ENCODE measurements around the gene ACCS.
A peak's percentile ranks its signal among the peaks of the same experiment; 100 is the strongest.

ACCS gene

GRCh38 chr11:44037658-44037998 lies 28.4 kb upstream of the ACCS start:
- no peak for DNase-seq (ENCODE audit: low spot score)

- DNase-seq (ENCODE audit: low spot score): no peak
Observed at GRCh38 chr11:44043157-44043556, 22.9 kb upstream of the ACCS start.

DNA sequence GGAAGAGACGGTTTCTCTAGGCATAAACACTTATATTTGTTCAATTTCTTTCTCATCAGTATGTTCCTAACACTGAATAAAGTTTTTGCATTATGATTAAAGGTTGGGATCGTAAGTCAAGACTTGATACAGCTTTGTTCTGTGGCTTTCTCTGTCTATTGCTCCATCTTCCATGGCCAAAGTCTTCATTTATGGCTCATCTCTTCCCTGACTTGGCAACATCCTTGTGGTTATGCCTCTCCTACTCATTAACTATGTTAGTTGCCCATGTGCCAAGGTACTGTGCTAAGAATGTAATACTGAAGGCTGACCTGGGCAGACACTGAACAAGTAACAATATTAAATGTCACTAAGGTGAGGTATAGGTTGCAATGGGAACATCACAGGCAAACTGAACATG lies 19.9 kb upstream of the ACCS start:
- no peak for DNase-seq (ENCODE audit: low spot score)

- no peak for DNase-seq (ENCODE audit: low spot score)
Observed at GRCh38 chr11:44047298-44047697, 18.8 kb upstream of the ACCS start.

DNA sequence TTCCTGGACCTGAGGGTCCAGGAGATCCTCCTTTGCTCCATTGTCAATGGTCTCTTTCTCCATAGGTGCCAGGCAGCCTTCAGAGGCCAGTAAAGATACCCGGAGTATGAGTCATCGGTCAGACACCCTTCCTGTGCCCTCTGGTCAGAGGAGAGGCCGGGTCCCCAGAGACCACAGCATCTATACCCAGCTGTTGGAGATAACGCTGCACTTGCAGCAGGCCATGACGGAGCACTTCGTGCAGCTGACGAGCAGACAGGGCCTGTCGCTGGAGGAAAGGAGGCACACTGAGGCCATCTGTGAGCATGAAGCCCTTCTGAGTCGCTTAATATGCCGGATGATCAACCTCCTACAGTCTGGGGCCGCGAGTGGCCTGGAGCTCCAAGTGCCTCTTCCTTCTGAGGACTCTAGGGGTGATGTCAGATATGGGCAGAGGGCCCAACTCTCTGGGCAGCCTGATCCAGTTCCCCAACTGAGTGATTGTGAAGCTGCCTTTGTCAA lies 18.1 kb upstream of the ACCS start, which contains the start of gene ACCSL:
Gene ACCSL (plus strand): TSS at position 51 of the 501 bp plus-strand sequence. CDS start 56 bp downstream, at position 107.
- no peak for DNase-seq (ENCODE audit: low spot score)

DNA sequence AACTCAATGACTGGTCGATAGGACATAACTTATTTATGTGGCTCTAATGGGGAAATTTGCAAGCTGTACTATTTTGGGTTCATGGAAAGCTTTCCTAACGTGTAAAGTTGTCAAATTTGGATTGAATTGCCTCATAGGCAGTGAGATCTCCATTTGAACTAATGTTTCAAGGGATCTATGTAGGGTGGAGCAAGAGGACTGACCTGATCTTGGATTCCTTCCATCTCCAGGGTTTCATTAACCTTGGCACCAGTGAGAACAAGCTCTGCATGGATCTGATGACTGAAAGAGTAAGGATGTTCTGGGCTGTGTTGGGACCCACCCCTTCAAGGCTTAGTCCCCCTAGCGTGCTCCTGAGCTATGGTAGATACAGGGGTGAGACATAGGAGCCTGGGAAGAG lies 16.2 kb upstream of the ACCS start:
- DNase-seq (ENCODE audit: low spot score): no peak

DNA sequence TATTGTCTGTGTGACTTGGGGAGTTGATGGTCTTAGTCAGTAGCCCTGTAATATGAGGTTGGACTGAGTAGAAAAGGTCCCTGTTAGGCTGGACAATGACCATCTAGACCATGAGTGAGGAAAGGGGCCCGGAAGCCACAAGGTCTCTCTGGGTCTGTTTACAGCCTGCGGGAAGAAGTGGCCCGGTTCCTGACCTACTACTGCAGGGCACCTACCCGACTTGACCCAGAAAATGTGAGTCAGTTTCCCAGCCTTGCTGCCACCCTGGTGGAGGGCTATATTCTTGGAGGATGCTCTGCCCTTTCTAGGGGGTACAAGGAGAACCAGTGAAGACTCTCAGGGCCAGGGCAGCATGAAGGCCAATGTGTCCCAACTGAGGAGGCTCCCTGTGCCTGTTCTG lies 14.9 kb upstream of the ACCS start:
- DNase-seq (ENCODE audit: low spot score): no peak

DNA sequence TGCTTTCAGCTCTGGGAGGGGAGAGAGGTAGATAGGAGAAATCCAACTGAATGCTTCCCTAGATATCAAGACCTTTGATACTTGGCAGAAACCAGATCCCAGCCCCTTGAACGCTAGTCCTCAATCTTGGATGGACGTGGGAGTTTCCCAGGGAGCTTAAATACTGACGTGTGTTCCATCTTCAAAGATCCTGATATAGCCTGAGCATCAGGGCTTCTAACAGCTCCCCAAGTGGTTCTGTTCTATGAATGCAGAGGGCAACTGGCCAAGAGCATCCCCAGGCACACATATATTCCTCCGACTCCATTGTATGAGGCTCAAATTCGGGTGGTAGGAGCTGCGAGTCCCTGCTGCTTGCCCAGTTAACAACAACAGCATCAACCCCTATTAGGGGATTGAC lies 8.7 kb upstream of the ACCS start:
- no peak for DNase-seq (ENCODE audit: low spot score)

DNA sequence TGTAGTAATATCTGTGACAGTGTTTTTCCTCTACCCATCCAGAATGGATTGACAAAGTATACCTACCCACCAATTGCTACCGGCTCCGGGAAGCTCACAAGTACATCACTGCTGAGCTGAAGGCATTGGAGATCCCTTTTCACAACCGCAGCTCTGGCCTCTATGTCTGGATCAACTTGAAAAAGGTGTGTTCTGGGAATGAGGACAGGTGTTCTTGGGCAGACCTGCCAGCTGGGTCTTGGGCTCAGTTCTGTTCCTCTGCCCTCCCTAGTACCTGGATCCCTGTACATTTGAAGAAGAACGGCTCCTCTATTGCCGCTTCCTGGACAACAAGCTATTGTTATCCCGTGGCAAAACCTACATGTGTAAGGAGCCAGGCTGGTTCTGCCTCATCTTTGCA lies 7.8 kb upstream of the ACCS start:
- no peak for DNase-seq (ENCODE audit: low spot score)

DNA sequence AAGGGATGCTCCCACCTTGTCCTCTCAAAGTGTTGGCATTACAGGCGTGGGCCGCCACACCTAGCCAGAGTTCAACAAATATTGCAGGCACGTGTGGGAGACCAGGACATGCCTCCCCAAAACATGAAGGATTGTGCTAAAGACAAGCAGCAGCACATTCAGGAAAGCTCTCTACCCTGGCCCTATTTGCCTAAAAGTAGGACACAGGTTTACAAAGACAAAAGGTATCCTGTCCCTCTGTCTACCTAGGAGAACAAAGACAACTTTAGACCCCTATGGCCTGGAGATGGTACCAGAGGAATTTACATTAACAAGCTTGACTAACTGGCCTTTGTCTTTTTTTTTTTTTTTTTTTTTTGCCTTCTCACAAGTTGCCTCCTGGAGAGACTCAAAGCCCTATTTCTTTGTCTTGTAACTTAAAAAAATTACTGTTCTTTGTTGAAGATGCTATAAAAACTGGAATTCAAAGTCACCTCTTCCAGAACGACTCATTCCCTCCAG lies 859 bp upstream of the ACCS start:
- no peak for DNase-seq (ENCODE audit: low spot score)

DNA sequence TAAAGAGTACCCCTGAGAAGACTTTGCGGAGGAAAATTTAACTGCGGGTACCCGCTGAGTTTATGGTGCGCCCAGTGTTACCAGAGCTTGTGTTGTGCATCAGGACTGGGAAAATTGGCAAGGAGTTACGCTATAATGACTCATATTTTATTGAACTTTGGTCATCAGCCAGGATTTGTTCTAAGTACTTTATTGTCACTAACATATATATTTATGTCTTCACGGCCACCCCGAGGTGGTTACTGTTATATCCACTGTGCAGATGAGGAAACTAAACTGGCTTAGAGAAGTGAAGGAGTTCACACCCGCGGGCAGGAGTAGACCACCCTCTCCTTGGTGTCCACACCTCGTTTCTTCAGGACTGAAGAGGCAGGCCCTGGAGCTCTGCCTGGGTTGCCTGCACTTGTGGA lies 667 bp downstream of the ACCS start:
- peak; percentile 76 for DNase-seq (ENCODE audit: low spot score)

- DNase-seq (ENCODE audit: low spot score): peak; percentile 7
Observed at GRCh38 chr11:44067266-44067665, 1.2 kb downstream of the ACCS start.

- DNase-seq (ENCODE audit: low spot score): no peak
Observed at GRCh38 chr11:44068180-44068579, 2.1 kb downstream of the ACCS start.

DNA sequence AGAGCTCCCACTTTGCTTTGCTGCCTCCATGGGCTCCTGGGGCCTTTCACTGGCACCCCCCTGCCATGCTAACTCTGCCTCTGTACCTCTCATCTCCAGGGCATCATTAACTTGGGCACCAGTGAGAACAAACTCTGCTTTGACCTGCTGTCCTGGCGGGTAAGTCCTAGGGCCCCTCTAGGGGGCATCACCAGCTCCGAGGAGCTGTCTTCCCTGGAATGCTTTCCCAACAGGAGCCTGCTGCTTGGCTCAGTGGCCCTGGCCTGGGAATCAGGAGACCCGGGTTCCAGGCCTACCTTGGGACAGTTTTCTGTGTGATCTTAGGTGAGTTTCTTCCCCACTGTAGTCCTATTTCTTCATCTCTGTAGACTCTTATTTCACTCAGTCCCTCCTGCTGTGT lies 5.1 kb downstream of the ACCS start:
- no peak for DNase-seq (ENCODE audit: low spot score)

- no peak for DNase-seq (ENCODE audit: low spot score)
Observed at GRCh38 chr11:44072757-44073658, 6.9 kb downstream of the ACCS start.

DNA sequence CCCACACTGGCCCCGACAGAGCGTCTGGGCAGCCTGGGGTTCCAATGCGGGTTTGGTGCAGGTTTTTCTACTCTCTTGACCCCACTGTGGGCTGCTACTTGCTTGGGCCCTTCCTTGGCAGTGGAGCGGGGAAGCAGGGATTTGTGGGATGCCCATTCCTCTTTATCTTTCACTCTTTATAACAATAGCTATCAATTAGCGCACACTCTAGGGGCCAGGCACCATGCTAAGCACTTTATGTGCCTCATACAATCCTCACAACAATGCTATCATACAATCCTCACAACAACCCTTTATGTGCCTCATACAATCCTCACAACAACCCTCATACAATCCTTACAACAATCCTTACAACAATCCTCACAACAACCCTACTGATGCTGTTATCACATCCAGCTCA lies 12.7 kb downstream of the ACCS start:
- DNase-seq (ENCODE audit: low spot score): no peak

GRCh38 chr11:44079376-44079775 lies 13.3 kb downstream of the ACCS start:
- no peak for DNase-seq (ENCODE audit: low spot score)

DNA sequence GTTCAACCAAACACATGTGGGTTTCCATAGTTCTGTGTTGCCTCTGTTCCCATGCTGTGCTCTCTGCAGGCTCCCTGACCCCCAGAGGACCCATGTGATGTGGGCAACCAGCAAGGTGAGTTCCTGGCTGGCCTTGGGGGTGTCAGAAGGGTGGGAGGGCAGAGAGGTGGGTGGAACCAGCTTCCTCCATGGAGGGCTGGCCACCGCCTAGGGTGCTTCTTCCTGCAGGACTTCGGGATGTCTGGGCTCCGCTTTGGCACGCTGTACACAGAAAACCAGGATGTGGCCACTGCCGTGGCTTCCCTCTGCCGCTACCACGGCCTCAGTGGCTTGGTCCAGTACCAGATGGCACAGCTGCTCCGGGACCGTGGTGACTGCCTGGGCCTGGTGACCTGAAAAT lies 14.9 kb downstream of the ACCS start:
- DNase-seq (ENCODE audit: low spot score): no peak

DNA sequence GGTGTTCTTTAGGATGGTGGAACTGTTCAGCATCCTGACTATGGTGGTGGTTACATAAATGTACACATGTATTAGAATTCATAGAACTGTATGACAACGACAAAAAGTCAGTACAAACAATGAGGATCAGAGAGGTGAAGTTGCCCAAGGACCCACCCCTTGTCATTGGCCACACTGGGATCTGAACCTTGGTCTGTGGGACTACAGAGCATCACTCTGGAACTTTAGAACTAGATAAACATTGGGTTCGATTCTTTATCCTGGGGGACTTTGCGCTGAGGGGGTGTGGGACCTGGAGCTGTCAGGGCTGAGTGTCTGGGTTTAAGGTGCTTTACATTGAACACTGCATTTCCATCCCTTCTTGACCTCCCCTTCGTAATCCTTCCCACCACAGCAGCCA lies 16.6 kb downstream of the ACCS start:
- no peak for DNase-seq (ENCODE audit: low spot score)

DNA sequence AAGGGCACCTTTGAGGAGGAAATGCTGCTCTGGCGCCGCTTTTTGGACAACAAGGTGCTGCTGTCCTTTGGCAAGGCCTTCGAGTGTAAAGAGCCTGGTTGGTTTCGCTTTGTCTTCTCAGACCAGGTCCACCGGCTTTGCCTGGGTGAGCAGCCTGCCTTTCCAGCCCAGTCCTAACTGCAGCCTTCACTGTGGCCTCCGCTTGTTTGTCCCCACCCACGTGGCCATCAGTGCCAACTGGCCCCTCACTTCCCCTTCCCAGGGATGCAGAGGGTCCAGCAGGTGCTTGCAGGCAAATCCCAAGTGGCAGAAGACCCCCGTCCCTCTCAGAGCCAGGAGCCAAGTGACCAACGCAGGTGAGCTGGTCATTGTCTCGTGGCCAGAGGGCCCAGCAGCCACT lies 17.4 kb downstream of the ACCS start:
- DNase-seq (ENCODE audit: low spot score): no peak

GRCh38 chr11:44083906-44084305 lies 17.8 kb downstream of the ACCS start:
- no peak for DNase-seq (ENCODE audit: low spot score)

GRCh38 chr11:44085330-44085729 lies 19.3 kb downstream of the ACCS start:
- no peak for DNase-seq (ENCODE audit: low spot score)

GRCh38 chr11:44088377-44088776 lies 22.3 kb downstream of the ACCS start:
- DNase-seq (ENCODE audit: low spot score): no peak

DNA sequence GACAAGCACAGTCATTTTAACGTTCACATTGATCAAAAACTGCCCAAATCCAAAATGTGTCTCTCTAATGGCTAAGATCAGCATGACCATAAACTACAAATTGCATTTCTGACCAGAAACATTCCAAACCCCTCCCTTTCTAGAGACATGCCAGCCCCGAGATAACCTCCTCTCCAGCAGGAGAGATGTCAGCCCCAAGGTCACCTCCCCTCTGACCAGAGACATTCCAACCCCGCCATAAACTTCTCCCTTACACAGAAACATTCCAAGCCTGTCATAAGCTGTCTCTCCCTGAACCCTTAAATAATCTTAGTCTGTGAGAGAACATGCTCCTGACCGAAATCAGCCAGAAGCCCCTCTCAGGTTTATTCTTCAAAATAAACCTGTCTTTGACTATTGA lies 22.8 kb downstream of the ACCS start:
- no peak for DNase-seq (ENCODE audit: low spot score)
